ENCODE data around the gene DCTN3.
A peak's percentile ranks its signal among the peaks of the same experiment; 100 is the strongest.

The DCTN3 gene

DNA sequence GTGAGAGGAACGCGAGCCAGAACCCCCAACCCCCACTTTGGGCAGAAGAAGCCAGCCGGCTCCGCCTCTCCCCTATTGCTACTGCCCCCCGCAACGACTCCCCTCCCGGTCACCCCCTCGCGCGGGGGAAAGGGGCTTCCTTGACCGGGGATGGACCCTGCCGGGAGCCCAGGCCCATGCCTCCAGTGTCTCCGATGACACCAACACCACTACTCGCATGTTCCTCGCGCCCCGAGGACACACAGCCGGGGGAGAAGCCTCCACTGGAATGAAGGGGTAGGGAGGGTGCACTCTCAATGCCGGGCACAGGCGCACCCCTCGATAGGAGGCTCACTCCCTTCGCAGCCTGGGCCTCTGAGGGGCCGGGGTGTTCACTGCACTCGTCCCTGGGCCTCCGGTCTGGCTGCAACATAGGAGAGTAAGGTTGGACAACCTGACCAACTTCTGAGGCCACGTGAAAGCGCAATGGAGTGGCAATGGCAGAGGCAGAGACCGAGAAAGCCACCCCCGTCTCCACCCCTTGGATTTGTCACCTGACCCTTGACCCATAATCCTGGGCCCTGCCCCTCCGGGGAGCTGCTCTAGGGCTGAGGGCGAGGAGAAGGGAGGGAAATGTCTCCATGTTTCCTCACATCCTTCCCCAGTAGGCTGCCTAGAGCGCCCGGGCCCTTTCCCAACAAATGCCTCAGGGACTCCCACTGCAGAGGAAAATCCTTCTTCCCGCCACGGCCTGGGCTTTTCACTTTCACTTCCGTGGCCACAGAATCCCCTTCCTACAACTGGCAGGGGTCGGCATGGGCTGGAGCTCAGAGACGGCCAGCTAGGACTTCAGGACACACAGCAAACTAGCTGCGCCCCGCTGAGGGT lies 29.7 kb downstream of the DCTN3 start:
- DNase-seq, result no peak

DNA sequence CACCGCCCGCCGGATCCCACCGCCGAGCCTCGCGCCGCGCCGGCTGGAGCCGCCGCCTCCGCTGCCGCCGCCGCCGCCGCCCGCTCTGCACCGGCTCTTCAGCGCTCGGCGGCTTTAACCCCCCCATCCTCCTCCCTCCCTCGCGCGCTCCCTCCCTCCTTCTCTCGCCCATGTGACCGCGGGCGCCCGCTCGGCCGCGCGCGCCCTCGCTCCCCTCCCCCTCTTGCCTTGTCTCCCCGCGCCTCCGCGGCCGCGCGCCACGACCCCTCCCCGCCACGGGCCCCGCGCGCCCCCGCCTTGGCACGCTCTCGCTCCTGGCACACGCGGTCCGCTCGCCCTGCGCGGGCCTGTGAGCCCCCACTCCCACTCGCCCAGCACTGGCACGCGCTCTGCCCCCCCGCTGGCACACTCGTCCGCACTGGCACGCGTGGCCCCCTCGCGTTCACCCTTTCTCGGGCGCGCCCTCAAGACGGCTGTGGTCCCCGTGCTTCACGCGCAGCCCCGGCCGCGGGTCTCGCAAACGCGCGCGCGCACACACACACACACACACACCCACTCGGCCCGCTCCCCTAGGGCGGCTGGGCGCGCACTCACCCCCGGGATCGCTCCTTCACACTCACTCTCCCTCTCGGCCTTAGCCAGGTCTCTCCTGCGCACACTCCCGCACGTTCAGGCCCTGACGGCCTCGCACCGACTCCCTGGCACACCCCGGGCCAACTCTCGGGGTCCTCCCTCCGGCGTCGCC lies 30.5 kb downstream of the DCTN3 start, which contains the start of gene CNTFR:
TSS of gene CNTFR (minus strand) at position 89 of the 745 bp plus-strand sequence. CDS start 20,743 bp downstream, outside the sequence.
- DNase-seq, result no peak

GRCh38 chr9:34588671-34589635 lies 31.3 kb downstream of the DCTN3 start:
- DNase-seq, result no peak

DNA sequence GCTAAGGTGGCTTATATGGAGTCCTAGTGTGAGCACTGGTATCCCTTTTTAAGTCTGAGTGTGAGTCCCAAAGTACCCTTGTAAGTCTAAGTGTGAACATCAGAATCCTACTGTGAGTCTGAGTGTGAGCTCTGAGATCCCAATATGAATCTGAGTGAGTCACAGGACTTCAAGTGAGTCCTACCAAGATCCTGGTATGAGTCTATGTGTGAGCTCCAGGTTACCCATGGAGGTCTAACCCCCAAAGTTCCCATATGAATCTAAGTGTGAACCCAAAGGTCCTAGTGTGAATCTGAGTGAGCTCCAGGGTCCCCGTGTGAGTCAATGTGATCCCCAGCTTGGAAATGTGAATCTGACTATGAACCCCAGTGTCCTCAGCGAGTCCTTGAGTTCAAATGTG lies 33.0 kb downstream of the DCTN3 start:
- no peak for DNase-seq

- no peak for DNase-seq
Observed at GRCh38 chr9:34585946-34586669, 34.2 kb downstream of the DCTN3 start.

DNA sequence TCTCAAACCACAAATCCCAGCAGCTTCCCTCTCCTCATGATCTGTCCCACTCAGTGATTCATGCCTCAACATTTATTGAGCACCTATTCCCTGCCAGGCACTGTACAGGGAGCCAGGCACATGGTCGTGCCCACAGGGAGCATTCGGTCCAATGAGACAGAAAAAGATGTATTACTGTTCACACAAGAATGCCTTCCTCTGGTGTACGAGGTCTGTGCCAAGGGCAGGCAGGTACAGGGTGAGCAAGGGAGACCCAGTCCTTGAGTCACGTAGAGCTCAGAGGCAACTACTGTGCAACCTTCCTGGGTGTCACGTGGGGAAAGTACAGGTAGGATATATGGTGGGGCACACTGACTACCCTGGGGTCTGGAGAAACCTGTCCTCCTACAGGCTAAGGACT lies 35.3 kb downstream of the DCTN3 start:
- no peak for DNase-seq

GRCh38 chr9:34582787-34583186 lies 37.5 kb downstream of the DCTN3 start:
- DNase-seq, result no peak

GRCh38 chr9:34581318-34581717 lies 39.0 kb downstream of the DCTN3 start:
- no peak for DNase-seq

DNA sequence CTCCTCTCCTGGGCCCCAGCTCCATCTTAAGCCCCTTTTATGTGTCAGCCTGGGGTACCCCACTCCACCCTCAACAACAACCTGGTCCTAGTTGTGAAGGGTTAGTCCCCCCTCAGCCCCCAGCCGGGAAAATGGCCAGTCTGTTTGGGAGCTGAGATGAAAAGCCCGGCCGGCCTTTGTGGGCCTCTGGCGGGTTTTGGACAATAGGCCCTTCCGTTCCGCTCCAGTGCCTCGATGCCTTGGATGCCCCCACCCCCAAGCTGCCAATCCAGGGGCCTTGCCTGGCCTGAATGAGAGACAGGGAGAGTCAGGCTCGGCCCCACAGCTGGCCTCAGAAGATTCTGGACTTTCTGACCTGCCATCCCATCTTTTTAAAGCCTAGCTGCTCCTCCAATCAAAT lies 39.9 kb downstream of the DCTN3 start:
- DNase-seq, result no peak

DNA sequence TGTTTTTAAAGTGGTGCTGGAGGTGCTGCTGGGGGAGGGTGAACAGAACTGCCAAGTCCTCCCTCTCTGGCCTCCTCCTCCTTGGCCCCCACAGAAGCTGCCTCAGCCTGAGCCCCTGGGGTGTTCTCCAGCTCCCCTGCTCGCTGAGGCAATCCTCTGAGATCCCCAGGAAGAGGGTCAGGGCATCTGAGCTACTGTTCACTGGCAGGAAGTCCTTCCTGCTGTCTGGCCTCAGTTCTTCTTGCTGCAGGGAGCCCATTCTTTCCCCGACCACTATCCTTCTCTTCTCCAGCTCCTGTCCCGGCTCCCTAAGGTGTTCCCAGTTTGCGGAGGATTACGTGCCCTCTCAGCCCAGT lies 40.5 kb downstream of the DCTN3 start:
- DNase-seq, result no peak

- DNase-seq, result no peak
Observed at GRCh38 chr9:34579104-34579807, 41.0 kb downstream of the DCTN3 start.

DNA sequence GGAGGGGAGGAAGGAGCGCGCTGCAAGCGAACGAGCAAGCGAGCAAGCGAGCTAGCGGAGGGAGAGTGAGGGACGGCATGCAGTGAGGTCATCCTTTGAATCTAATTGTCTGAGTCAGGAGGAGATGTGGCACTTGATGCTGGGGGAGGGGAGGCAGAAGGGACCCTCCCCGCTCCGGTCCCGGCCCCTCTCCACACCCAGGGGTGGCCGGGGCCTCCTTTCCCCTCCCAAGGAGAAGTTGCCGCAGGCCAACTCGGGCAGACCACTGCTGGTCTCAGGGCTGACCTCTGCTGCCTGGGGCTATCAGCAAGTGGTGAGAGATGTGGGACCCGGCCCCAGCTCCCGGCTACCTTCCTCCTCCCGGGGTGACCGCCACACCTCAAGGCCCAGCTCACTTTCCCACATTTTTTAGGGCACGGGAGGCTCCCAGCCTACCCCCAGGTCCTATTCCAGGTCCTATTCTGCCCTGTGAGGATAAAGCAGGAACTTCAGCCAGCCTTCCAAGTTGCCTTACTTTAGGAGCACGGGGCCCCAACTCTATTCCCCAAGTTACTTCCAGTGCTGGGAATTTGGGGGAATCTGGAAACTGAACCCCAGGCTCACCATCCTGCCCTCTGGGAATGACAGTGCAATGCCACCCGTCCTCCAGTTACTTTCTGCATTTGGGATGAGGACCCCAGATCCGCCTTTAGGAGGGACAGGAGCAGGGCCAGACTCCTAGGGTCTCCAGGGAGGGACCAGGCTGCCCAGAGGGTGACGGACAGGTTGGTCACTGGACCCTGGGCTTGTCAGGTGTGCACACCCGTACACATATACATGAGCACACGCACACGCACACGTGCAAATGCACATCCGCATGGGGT lies 41.8 kb downstream of the DCTN3 start:
- peak; percentile 69 for DNase-seq

- DNase-seq, result peak; percentile 26
Observed at GRCh38 chr9:34577400-34578240, 42.7 kb downstream of the DCTN3 start.

DNA sequence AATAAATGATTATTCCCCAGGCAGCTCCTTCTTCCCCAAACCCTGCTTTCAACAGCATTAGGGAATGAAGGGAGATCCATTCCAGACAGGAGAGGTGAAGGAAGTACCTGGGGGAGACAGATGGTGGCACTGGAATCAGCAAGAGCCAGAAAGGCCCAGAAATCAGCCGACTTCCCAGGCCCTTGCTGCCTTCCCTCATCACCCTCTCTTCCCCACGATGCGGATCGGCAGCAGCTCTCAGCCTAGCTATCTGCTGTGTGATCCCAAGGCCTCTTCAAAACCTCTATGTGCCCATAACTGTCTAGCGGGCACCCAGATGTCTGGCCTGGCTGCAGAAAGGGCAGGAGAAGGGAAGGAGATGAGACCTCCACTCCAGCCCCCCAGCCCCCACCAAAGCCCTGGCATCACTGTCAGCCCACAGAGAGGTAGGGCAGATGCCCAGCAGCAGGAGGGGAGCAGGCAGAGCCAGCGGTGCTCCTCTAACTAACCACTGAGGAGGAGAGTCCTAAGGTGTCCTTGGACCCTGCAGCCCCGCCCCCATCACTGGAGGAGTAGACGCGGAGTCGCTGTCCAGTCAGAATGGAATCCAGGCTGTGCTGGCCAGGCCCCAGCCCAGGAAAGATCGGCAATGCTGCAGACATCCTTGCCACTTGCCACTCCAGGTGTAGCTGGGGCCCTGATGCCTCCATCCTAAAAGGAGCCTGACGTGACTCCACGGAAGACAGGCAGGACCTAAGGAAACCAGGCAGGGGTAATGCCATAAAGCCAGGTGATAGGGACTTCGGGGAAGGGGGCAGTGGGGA lies 43.5 kb downstream of the DCTN3 start:
- no peak for DNase-seq

GRCh38 chr9:34575862-34576596 lies 44.3 kb downstream of the DCTN3 start:
- DNase-seq, result no peak

- DNase-seq, result no peak
Observed at GRCh38 chr9:34575241-34575640, 45.1 kb downstream of the DCTN3 start.

- no peak for DNase-seq
Observed at GRCh38 chr9:34574571-34574970, 45.7 kb downstream of the DCTN3 start.
